WTC11 (cell line): ENCODE measurements around the gene CCDC167. TPM values are rescaled to one million over a fixed set of nuclear protein-coding genes. Genes with fewer than 3 reads are reported as not detected.

Experiments used
- ATAC-seq: fragments of 200-7000 bp; cut with Tn5 transposase; 2 replicates; pipeline ENCODE4 v1.10.0; 2021; ENCODE audit warnings: mild to moderate bottlenecking, moderate library complexity
- CTCF ChIA-PET: fragments of 300-600 bp; sonication (Branson Sonifier 250); formaldehyde crosslinking; loops from one replicate; lab custom pipeline; 2021; ENCODE audit warnings: antibody characterized with exemption; lab: Charles Lee
- POLR2A ChIA-PET: fragments of 350-600 bp; sonication (Branson Sonifier 250); formaldehyde crosslinking; loops from one replicate; lab custom pipeline; 2021; ENCODE audit warnings: antibody characterized with exemption; lab: Charles Lee
- DNase-seq: peaks from one replicate; pipeline ENCODE4 v3.0.0; 2021; ENCODE audit warnings: low spot score
- H3K27ac Mint-ChIP-seq: 2 replicates; pipeline ENCODE4 v1.8.0; 2021; ENCODE audit warnings: mixed read lengths
- H3K27me3 Mint-ChIP-seq: 2 replicates; pipeline ENCODE4 v1.8.0; 2021; ENCODE audit warnings: low read depth, mild to moderate bottlenecking, moderate library complexity, mixed read lengths
- H3K36me3 Mint-ChIP-seq: 2 replicates; pipeline ENCODE4 v1.8.0; 2021; ENCODE audit warnings: mixed read lengths
- H3K4me1 Mint-ChIP-seq: 2 replicates; pipeline ENCODE4 v1.8.0; 2022; ENCODE audit warnings: mixed read lengths
- H3K4me3 Mint-ChIP-seq: 2 replicates; pipeline ENCODE4 v1.8.0; 2021; ENCODE audit warnings: mild to moderate bottlenecking, moderate library complexity, mixed read lengths
- H3K9me3 Mint-ChIP-seq: 2 replicates; pipeline ENCODE4 v1.8.0; 2021; ENCODE audit warnings: mixed read lengths
- ATF2 ChIP-seq: sonication (generic); formaldehyde crosslinking; IDR thresholded peaks from 2 replicates; pipeline ENCODE4 v1.8.1; 2022; ENCODE audit warnings: low read depth, missing genetic modification reagents, borderline replicate concordance
- CDX4 ChIP-seq: fragments of 250-450 bp; sonication (Bioruptor Pico); IDR thresholded peaks from 2 replicates; pipeline ENCODE4 v1.9.0; 2021; ENCODE audit warnings: moderate library complexity, mild to moderate bottlenecking, inconsistent platforms, borderline replicate concordance
- E2F4 ChIP-seq: sonication (generic); formaldehyde crosslinking; IDR thresholded peaks from 2 replicates; pipeline ENCODE4 v1.8.1; 2022; ENCODE audit warnings: low read depth, mild to moderate bottlenecking, moderate library complexity, missing genetic modification reagents, borderline replicate concordance
- FOXP1 ChIP-seq: sonication (generic); formaldehyde crosslinking; IDR thresholded peaks from 2 replicates; pipeline ENCODE4 v1.8.0; 2022; ENCODE audit warnings: missing genetic modification reagents, mild to moderate bottlenecking, moderate library complexity, borderline replicate concordance
- JAZF1 ChIP-seq: fragments of 250-450 bp; sonication (Bioruptor Pico); IDR thresholded peaks from 2 replicates; pipeline ENCODE4 v1.9.0; 2021; ENCODE audit warnings: moderate library complexity, mild to moderate bottlenecking, inconsistent platforms
- JUN ChIP-seq: sonication (generic); formaldehyde crosslinking; IDR thresholded peaks from 2 replicates; pipeline ENCODE4 v1.8.0; 2023; ENCODE audit warnings: mild to moderate bottlenecking, missing genetic modification reagents
- ZNF138 ChIP-seq: sonication (generic); formaldehyde crosslinking; conservative IDR thresholded peaks from 2 replicates; pipeline ENCODE4 v1.8.1; 2022; ENCODE audit warnings: mild to moderate bottlenecking, moderate library complexity, missing genetic modification reagents
- ZNF281 ChIP-seq: sonication (generic); formaldehyde crosslinking; IDR thresholded peaks from 2 replicates; pipeline ENCODE4 v1.8.0; 2023; ENCODE audit warnings: mild to moderate bottlenecking, missing genetic modification reagents
- ZNF317 ChIP-seq: sonication (generic); formaldehyde crosslinking; IDR thresholded peaks from 2 replicates; pipeline ENCODE4 v1.8.1; 2023; ENCODE audit warnings: low read depth, mild to moderate bottlenecking, moderate library complexity, missing genetic modification reagents, borderline replicate concordance
- ZNF423 ChIP-seq: fragments of 250-450 bp; sonication (Bioruptor Pico); IDR thresholded peaks from 2 replicates; pipeline ENCODE4 v2.1.2; 2022; ENCODE audit warnings: mild to moderate bottlenecking, moderate library complexity
- ZNF671 ChIP-seq: fragments of 250-450 bp; sonication (Bioruptor Pico); IDR thresholded peaks from 2 replicates; pipeline ENCODE4 v1.8.0; 2021; ENCODE audit warnings: mild to moderate bottlenecking
- total RNA-seq: library from RNA; stranded (reverse); gene quantifications from 3 replicates; pipeline ENCODE4 v1.2.3, GENCODE V29; 2021
- TF ChIP-seq, protein P1 (sequence below): sonication (generic); formaldehyde crosslinking; IDR thresholded peaks from 2 replicates; pipeline ENCODE4 v1.8.1; 2023; ENCODE audit warnings: mild to moderate bottlenecking, moderate library complexity, missing genetic modification reagents
- TF ChIP-seq, protein P2 (sequence below): sonication (generic); formaldehyde crosslinking; IDR thresholded peaks from 2 replicates; pipeline ENCODE4 v1.8.1; 2022; ENCODE audit warnings: mild to moderate bottlenecking, missing genetic modification reagents, moderate library complexity, borderline replicate concordance

Gene CCDC167
- total RNA-seq, 1 experiment from 2014 or later, result 19.1 TPM

DNA sequence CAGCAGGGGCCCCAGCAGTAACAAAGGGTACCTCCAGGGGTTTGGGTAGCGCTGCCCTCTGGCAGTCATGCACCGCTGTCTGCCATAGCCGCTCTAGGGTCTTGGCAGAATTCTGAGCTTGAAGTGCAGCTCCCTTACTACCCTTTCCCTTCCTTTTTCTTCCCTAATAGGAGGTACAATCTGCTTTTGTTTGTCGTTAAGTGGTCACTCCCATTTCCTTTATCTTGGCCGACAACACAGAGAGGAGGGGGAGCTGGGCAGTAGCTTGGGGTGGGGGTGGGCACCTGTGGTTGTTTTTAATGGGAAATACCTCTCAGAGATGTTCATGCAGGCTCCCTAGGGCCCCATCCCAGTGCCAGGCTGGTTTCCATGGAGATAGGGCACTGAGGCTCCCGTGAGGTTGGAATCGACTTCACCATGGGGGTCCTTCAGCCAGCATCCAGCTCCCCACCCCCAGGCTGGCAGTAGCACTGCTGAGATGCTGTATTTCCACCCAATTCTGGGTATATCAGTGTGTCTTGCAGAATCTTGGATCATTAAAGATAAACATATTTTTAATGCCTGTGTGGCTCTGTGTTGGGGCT lies 18.6 kb downstream of the CCDC167 start (continued):
- TF ChIP-seq ZNF281 (CRISPR knock-in tag), result no peak
- no peak for TF ChIP-seq ZNF423 (CRISPR knock-in tag)
- no peak for TF ChIP-seq ZNF317 (CRISPR knock-in tag)

GRCh38 chr6:37480118-37480736 lies 19.5 kb downstream of the CCDC167 start:
- Mint-ChIP-seq H3K36me3 (peaks cover 14% of the 10 kb centered on the region), H3K4me1 (peaks cover 18% of the 10 kb centered on the region)
- no peak for ATAC-seq
- TF ChIP-seq ATF2 (CRISPR knock-in tag) (no peak), FOXP1 (no peak), JUN (CRISPR knock-in tag) (no peak), JAZF1 (CRISPR knock-in tag) (no peak), CDX4 (CRISPR knock-in tag) (no peak), ZNF671 (CRISPR knock-in tag) (no peak), ZNF138 (no peak), ZNF317 (CRISPR knock-in tag) (no peak), E2F4 (CRISPR knock-in tag) (no peak)
- TF ChIP-seq, protein P1, sequence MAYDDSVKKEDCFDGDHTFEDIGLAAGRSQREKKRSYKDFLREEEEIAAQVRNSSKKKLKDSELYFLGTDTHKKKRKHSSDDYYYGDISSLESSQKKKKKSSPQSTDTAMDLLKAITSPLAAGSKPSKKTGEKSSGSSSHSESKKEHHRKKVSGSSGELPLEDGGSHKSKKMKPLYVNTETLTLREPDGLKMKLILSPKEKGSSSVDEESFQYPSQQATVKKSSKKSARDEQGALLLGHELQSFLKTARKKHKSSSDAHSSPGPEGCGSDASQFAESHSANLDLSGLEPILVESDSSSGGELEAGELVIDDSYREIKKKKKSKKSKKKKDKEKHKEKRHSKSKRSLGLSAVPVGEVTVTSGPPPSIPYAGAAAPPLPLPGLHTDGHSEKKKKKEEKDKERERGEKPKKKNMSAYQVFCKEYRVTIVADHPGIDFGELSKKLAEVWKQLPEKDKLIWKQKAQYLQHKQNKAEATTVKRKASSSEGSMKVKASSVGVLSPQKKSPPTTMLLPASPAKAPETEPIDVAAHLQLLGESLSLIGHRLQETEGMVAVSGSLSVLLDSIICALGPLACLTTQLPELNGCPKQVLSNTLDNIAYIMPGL (CRISPR knock-in tag), result no peak
- TF ChIP-seq, protein P2, sequence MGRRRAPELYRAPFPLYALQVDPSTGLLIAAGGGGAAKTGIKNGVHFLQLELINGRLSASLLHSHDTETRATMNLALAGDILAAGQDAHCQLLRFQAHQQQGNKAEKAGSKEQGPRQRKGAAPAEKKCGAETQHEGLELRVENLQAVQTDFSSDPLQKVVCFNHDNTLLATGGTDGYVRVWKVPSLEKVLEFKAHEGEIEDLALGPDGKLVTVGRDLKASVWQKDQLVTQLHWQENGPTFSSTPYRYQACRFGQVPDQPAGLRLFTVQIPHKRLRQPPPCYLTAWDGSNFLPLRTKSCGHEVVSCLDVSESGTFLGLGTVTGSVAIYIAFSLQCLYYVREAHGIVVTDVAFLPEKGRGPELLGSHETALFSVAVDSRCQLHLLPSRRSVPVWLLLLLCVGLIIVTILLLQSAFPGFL (CRISPR knock-in tag), result no peak
- TF ChIP-seq, all 79 proteins: peak for 0
- no peak for DNase-seq
- H3K9me3 Mint-ChIP-seq, result no peaks in the 10 kb centered on the region
- H3K4me3 Mint-ChIP-seq, result no peak overlapping the region
- ChIA-PET CTCF (interaction anchor here (0.6 to 2.3 kb wide), 14 partner anchors 21 to 1160 kb away, joined by 3 to 22 read pairs (median 4); partner anchors contain the start of gene CCDC167), POLR2A (interaction anchor here (0.5 to 0.7 kb wide), 2 partner anchors 126 to 148 kb away, joined by 4 to 12 read pairs; no protein-coding TSS in a partner anchor)
- no peaks in the 10 kb centered on the region for H3K27me3 Mint-ChIP-seq
- no peak overlapping the region for H3K27ac Mint-ChIP-seq
